Sigmoid colon (tissue), 7 donors: ENCODE results near the gene MAPKAP1. TPM values are rescaled to one million over a fixed set of nuclear protein-coding genes. Genes with fewer than 3 reads are reported as not detected.

ENCODE experiments used
- DNase-seq: peaks from one replicate; pipeline ENCODE4 v3.0.0-alpha.2; 2019
- H3K27ac ChIP-seq, 4 donors: fragments of 200-600 bp; sonication (generic); one replicate each; pipeline ENCODE4 v1.5.1; 2016 to 2019; ENCODE audit warnings: mild to moderate bottlenecking in 1 of 4
- H3K27me3 ChIP-seq, 3 donors: fragments of 200-600 bp; sonication (generic); one replicate each; pipeline ENCODE4 v1.5.1; 2019; ENCODE audit warnings: mild to moderate bottlenecking in 1 of 3
- H3K36me3 ChIP-seq, 4 donors: fragments of 200-600 bp; sonication (generic); one replicate each; pipeline ENCODE4 v1.5.1; 2016 to 2019
- H3K4me1 ChIP-seq, 4 donors: fragments of 200-600 bp; sonication (generic); one replicate each; pipeline ENCODE4 v1.5.1; 2017 to 2019
- H3K4me3 ChIP-seq, 4 donors: fragments of 200-600 bp; sonication (generic); one replicate each; pipeline ENCODE4 v1.5.1; 2017 to 2019; ENCODE audit warnings: mild to moderate bottlenecking in 2 of 4, moderate library complexity in 1 of 4
- H3K9me3 ChIP-seq, 4 donors: fragments of 200-600 bp in 3 of 4; sonication (generic) in 3 of 4; one replicate each; pipeline versions ENCODE4 v1.5.1 to v1.6.1; 2013 to 2019
- CTCF ChIP-seq, 4 experiments: fragments of 450-650 bp in 3 of 4; fragments of 200-600 bp in 1 of 4; IDR thresholded peaks; one replicate each; pipeline ENCODE4 v1.5.1; 2016 to 2019; ENCODE audit warnings: antibody characterized with exemption in 4 of 4, mild to moderate bottlenecking in 3 of 4, moderate library complexity in 2 of 4
- EP300 ChIP-seq, 4 donors: sonication (generic); formaldehyde crosslinking; IDR thresholded peaks; one replicate each; pipeline ENCODE4 v1.6.1; 2017; ENCODE audit warnings: antibody characterized with exemption in 4 of 4
- POLR2A ChIP-seq, 2 donors: fragments of 450-650 bp; IDR thresholded peaks; one replicate each; pipeline ENCODE4 v1.6.1; 2016; ENCODE audit warnings: antibody characterized with exemption in 2 of 2, mild to moderate bottlenecking in 2 of 2, moderate library complexity in 2 of 2
- POLR2AphosphoS5 ChIP-seq, 4 donors: sonication (generic); formaldehyde crosslinking; IDR thresholded peaks; one replicate each; pipeline ENCODE4 v1.6.1; 2017; ENCODE audit warnings: antibody characterized with exemption in 4 of 4
- WGBS, 2 donors: extraction: QIAGEN DNeasy Blood & Tissue Kit; methylation state at CpG; one replicate each; pipeline ENCODE4 v1.1.7; 2013; 5-methylcytosine and 5-hydroxymethylcytosine counted together
- intact Hi-C: fragments of 100-400 bp; cut with DNase I; formaldehyde crosslinking; loops from one replicate; pipeline ENCODE4 v1.15.1; 2023
- polyA plus RNA-seq, 3 donors: library from polyadenylated mRNA; stranded (reverse); fragments of 200-250 nt; gene quantifications; one replicate each; pipeline ENCODE4 v1.2.3, GENCODE V29; 2013
- total RNA-seq, 4 donors: library from RNA; depleted of rRNA; stranded (reverse); fragments of >200 nt; gene quantifications; one replicate each; pipeline ENCODE4 v1.1.0, GENCODE V29; 2016
- donor health status: healthy with polysubstance abuse.
- donor health status: Bipolar disorder and iron deficiency.
- donor health status: healthy.

The MAPKAP1 gene
- total and polyA plus RNA-seq, 7 donors, result 37.2 to 155 (median 84.3) TPM

GRCh38 chr9:125511789-125512660 is 195.0 kb downstream of the MAPKAP1 start:
- H3K4me3 ChIP-seq, result no peak overlapping the region
- H3K36me3 ChIP-seq, result no peaks in the 10 kb centered on the region
- peak in 1 of 4 donors; percentile 45 for TF ChIP-seq POLR2AphosphoS5 (IDR thresholded peaks at IDR 0.05)
- no peak for TF ChIP-seq CTCF (IDR thresholded peaks at IDR 0.05)
- TF ChIP-seq EP300 (IDR thresholded peaks at IDR 0.05), result peak in 1 of 4 donors; percentile 9
- no peaks in the 10 kb centered on the region for H3K9me3 ChIP-seq
- intact Hi-C loops, result no loop called here
- DNase-seq, result no peak
- H3K27ac ChIP-seq, result peak overlapping the region in 3 of 4 donors; percentile 70 to 84 (median 78)
- peaks cover 0 to 89% (median 67%) of the 10 kb centered on the region in 4 donors for H3K4me1 ChIP-seq
- no peaks in the 10 kb centered on the region for H3K27me3 ChIP-seq
- WGBS, 2 donors, result 17 to 65% methylated on average over 18 of the region's 18 CpGs

GRCh38 chr9:125510980-125511379 is 196.0 kb downstream of the MAPKAP1 start:
- WGBS, 2 donors, result 77 to 85% methylated on average over 1 of the region's 1 CpG
- no peaks in the 10 kb centered on the region for H3K27me3 ChIP-seq
- H3K36me3 ChIP-seq, result no peaks in the 10 kb centered on the region
- no peaks in the 10 kb centered on the region for H3K9me3 ChIP-seq
- DNase-seq, result no peak
- TF ChIP-seq CTCF (IDR thresholded peaks at IDR 0.05) (no peak), EP300 (IDR thresholded peaks at IDR 0.05) (no peak), POLR2A (IDR thresholded peaks at IDR 0.05) (no peak), POLR2AphosphoS5 (IDR thresholded peaks at IDR 0.05) (no peak)
- no peak overlapping the region for H3K4me3 ChIP-seq
- peaks cover 0 to 91% (median 68%) of the 10 kb centered on the region in 4 donors for H3K4me1 ChIP-seq
- peak overlapping the region in 3 of 4 donors; percentile 70 to 84 (median 78) for H3K27ac ChIP-seq
- intact Hi-C loops, result no loop called here

GRCh38 chr9:125509476-125509875 is 197.5 kb downstream of the MAPKAP1 start:
- DNase-seq, result no peak
- Histone ChIP-seq H3K27me3 (no peaks in the 10 kb centered on the region), H3K4me1 (peaks cover 0 to 89% (median 74%) of the 10 kb centered on the region in 4 donors), H3K36me3 (no peaks in the 10 kb centered on the region), H3K27ac (peak overlapping the region in 3 of 4 donors; percentile 35 to 84 (median 78)), H3K9me3 (no peaks in the 10 kb centered on the region), H3K4me3 (no peak overlapping the region)
- intact Hi-C loops, result no loop called here
- WGBS, 2 donors, result 71 to 73% methylated on average over 5 of the region's 5 CpGs
- TF ChIP-seq CTCF (IDR thresholded peaks at IDR 0.05) (no peak), POLR2A (IDR thresholded peaks at IDR 0.05) (no peak), EP300 (IDR thresholded peaks at IDR 0.05) (no peak), POLR2AphosphoS5 (IDR thresholded peaks at IDR 0.05) (no peak)

- WGBS, 2 donors, result 97% methylated on average over 2 of the region's 2 CpGs
- no peak for DNase-seq
- Histone ChIP-seq H3K27ac (peak overlapping the region in 2 of 4 donors; percentile 77 to 78), H3K27me3 (no peaks in the 10 kb centered on the region), H3K4me3 (no peak overlapping the region), H3K4me1 (peaks cover 0 to 77% (median 63%) of the 10 kb centered on the region in 4 donors), H3K9me3 (no peaks in the 10 kb centered on the region), H3K36me3 (no peaks in the 10 kb centered on the region)
- intact Hi-C loops, result no loop called here
- TF ChIP-seq EP300 (IDR thresholded peaks at IDR 0.05) (no peak), POLR2A (IDR thresholded peaks at IDR 0.05) (no peak), CTCF (IDR thresholded peaks at IDR 0.05) (no peak), POLR2AphosphoS5 (IDR thresholded peaks at IDR 0.05) (no peak)
Measured at GRCh38 chr9:125508249-125508648, 198.8 kb downstream of the MAPKAP1 start.
